ENCODE results near the gene RTP3. TPM values are rescaled to one million over a fixed set of nuclear protein-coding genes. Genes with fewer than 3 reads are reported as not detected.
"Not testable (repeated sequence)": the region's sequence is repeated elsewhere in the genome, so short reads cannot be mapped to it uniquely, and the experiment has no call there.

RTP3 gene
- total RNA-seq, 2 experiments from 2014 or later: not detected

DNA sequence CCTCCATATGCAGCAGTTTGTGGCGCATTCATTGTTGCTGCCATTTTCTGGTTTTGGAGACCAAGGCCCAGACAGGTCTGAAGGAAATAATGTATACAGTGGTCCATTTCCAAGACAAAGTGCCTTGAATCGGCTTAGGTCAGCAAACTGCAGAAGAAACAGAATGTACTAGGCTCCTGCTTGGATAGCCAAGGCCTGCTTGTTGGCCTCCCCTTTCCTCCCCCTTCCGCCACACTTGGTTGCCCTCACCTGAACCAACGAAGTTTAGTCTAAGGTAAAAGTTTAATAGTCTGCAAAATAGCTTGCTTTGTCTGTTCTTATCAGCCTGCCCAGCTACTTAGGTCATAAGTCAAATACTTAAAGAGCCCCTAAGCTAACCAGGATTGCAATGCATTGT lies 12.0 kb upstream of the RTP3 start:
- POLR2A ChIA-PET: no interaction called here
- H3K36me3 Mint-ChIP-seq (ENCODE audit: low read depth): no peaks in the 10 kb centered on the region
- H3K4me3 Mint-ChIP-seq: no peak overlapping the region

DNA sequence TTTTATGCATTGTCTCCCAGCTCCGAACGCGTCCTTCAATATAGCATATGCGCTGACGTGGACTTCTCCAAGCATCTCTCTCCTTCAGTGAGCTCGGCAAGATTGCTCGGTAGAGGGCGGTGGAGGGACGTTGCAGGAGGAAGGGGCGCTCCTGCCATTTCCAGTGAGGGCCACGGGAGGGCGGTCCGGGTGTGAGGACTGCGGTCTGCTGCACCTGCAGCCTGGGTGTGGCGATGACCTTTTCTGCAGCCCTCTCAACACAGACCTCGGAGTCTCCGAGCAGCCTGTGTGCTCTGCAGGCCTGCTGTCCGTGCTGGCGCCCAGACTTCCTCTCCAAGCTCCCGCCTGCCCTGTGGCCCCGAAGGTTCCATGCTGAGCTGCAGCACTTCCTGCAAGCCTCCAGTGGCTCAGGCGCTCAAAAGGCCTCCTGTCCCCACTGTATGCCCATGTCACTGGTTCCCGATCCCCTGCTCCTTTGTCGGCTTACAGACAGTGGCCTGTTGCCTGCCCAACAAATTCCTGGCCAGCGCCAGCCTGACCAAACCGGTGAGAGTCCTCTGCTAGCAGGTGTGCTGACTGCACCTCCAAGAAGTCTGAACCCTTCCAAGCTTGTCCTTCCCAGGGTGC lies 8.9 kb upstream of the RTP3 start:
- H3K27me3 Mint-ChIP-seq: peaks cover 12% of the 10 kb centered on the region
- ChIA-PET POLR2A (interaction anchor here (0.5 to 1.0 kb wide), 3 partner anchors 37 to 141 kb away, joined by 3 to 11 read pairs (median 3); no protein-coding TSS in a partner anchor), CTCF (interaction anchor here (0.5 to 4.1 kb wide), 57 partner anchors 8 to 822 kb away, joined by 3 to 69 read pairs (median 4); partner anchors contain the start of genes CCR5, CCR5AS, CCRL2 and LTF)
- peak overlapping the region; percentile 60 for H3K27ac Mint-ChIP-seq
- no peaks in the 10 kb centered on the region for H3K9me3 Mint-ChIP-seq
- H3K4me3 Mint-ChIP-seq: peak overlapping the region; percentile 9
- H3K4me1 Mint-ChIP-seq: peaks cover 27% of the 10 kb centered on the region
- peak; percentile 95 for DNase-seq
- H3K36me3 Mint-ChIP-seq (ENCODE audit: low read depth): no peaks in the 10 kb centered on the region

More for the DNA sequence above, 12.0 kb upstream of the RTP3 start:
- CTCF ChIA-PET: interaction anchor here (1.5 to 1.9 kb wide), 2 partner anchors 15 to 30 kb away, joined by 3 to 5 read pairs; no protein-coding TSS in a partner anchor
- Mint-ChIP-seq H3K4me1 (peaks cover 18% of the 10 kb centered on the region), H3K9me3 (no peaks in the 10 kb centered on the region), H3K27ac (no peak overlapping the region), H3K27me3 (peaks cover 3% of the 10 kb centered on the region)
- no peak for DNase-seq

DNA sequence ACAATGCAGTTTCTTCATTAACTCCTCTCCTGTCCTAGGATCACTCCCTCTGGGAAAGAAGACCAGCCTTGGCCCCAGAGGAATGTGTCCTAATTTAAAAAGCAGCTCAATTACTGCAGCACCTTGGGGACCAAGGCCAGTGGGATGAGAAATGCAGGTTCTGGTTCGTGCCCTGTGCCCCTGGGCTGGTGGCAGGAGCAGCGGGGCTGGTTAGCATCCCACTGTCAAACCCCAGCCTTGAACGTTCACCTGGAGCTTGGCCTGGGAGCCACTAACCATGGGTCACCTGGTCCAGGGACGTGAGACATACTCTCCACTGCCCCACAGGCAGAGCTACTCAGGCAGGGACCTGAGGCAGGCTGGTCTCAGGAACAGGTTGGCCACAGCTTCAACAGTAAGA lies 8.4 kb upstream of the RTP3 start:
- Mint-ChIP-seq H3K9me3 (no peaks in the 10 kb centered on the region), H3K4me1 (peaks cover 27% of the 10 kb centered on the region), H3K4me3 (no peak overlapping the region), H3K27me3 (peaks cover 12% of the 10 kb centered on the region), H3K36me3 (ENCODE audit: low read depth) (no peaks in the 10 kb centered on the region), H3K27ac (peak overlapping the region; percentile 60)
- ChIA-PET POLR2A (no interaction called here), CTCF (interaction anchor here (0.6 to 4.1 kb wide), 42 partner anchors 9 to 640 kb away, joined by 3 to 69 read pairs (median 5); partner anchors contain the start of genes CCR5, CCR5AS, CCRL2 and LTF)
- DNase-seq: no peak

DNA sequence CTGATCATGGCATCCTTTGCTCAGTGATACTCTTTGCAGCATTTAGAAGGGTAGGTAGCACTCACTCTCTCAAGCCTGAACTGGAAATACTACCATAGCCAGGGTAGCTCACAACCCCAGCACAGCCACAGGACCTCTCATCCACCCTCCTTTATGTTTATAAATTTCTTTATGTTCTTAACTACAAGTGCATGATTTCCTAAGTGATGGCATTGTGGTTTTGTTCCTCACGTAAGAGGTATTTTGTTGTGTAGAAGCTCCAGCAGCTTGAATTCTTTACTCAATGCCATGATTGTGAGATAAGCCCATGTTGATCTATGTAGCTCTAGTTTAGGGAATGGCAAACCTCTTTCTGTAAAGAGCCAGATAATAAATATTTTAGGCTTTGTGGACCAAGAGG lies 7.9 kb upstream of the RTP3 start:
- H3K4me1 Mint-ChIP-seq: peaks cover 27% of the 10 kb centered on the region
- no peaks in the 10 kb centered on the region for H3K9me3 Mint-ChIP-seq
- no peak overlapping the region for H3K27ac Mint-ChIP-seq
- H3K4me3 Mint-ChIP-seq: no peak overlapping the region
- no peak for DNase-seq
- H3K36me3 Mint-ChIP-seq (ENCODE audit: low read depth): no peaks in the 10 kb centered on the region
- POLR2A ChIA-PET: no interaction called here
- CTCF ChIA-PET: interaction anchor here (1.0 to 4.1 kb wide), 17 partner anchors 11 to 206 kb away, joined by 3 to 69 read pairs (median 7); partner anchors contain the start of genes CCR5, CCR5AS, CCRL2 and RTP3
- peaks cover 12% of the 10 kb centered on the region for H3K27me3 Mint-ChIP-seq

DNA sequence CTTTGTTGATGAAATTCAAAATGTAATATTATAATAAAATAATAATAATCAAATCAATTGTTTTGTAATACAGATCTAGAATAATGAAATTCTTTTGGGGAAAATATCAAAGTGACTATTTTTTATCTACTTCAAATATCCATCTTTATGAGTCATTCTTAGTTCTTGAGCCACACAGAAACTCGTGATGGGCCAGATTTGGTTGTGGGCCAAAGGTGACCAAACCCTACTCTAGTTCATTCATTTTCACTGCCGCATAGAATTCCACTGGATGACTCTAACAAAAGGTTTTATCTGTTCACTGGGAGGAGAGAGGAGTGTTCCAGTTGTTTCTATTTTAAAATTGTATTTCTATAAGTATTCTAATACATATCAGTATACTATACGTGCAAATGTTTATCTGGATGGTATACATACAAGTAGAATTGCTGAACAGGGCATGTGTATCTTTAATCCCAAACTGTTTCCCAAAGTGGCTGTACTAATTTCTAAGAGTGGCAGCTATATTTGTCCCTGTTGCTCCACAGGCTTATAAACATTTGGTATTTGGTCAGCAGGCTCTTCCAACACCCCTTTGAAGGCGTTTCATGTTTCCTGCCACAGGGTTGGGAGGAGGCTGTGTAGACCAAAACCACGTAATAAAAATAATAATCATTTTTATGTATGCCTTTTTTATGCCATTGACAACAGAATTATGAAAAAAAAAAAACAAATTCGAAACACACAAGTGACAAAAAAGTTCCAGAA lies 7.3 kb upstream of the RTP3 start:
- no peaks in the 10 kb centered on the region for H3K9me3 Mint-ChIP-seq
- POLR2A ChIA-PET: no interaction called here

DNA sequence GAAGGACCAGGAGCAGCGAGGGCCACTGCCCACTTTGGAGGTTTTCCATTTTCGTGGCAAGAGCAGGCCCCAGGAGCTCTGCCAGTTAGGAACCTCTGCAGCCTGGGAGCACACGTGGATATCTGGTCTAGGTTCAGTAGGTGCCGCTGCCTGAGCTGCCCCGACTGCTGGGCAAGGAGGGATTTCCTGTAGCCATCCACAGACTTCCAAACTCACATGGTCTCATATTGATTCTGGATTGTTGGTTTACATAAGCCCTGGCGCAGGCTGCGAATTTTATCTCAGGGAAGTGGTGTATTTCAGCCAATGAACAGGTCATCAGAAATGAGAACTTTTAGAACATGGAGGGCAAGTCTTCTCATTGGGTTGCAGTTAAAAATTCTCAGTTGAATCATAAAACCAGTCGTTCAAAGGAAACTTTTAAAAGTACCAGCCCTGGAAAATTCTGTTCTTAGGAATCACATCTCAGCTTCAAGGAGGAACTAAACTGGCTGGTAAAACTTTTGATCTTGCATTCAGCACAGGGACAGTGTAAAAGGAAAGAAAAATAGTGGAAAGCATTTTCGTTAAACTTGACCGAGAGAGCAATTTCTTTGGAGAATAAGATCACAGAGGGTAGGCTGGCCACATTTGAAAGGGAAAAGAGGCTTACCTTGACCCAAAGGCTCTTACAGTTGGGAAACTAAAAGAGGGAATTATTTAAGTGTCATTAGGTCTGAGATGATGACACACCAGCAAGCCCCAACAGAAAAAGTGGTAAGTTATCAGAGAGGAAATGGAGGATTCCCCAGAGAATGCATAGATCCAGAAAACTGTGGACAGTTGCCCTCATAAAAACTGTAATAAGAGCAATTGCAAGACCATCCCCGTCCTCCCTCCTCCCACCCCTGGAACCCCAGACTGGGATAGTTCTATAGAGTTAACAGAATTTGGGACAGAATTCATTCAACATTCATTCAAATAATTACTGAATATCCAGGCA lies 6.4 kb upstream of the RTP3 start:
- peaks cover 12% of the 10 kb centered on the region for H3K27me3 Mint-ChIP-seq
- H3K4me1 Mint-ChIP-seq: peaks cover 33% of the 10 kb centered on the region
- no peak overlapping the region for H3K4me3 Mint-ChIP-seq
- no peaks in the 10 kb centered on the region for H3K36me3 Mint-ChIP-seq (ENCODE audit: low read depth)
- CTCF ChIA-PET: interaction anchor here (0.7 to 1.0 kb wide), 3 partner anchors 10 to 206 kb away, joined by 3 to 7 read pairs (median 3); no protein-coding TSS in a partner anchor
- no peaks in the 10 kb centered on the region for H3K9me3 Mint-ChIP-seq
- POLR2A ChIA-PET: no interaction called here
- no peak overlapping the region for H3K27ac Mint-ChIP-seq
- no peak for DNase-seq

More for the DNA sequence above, 7.3 kb upstream of the RTP3 start:
- Mint-ChIP-seq H3K27ac (no peak overlapping the region), H3K4me3 (no peak overlapping the region), H3K27me3 (peaks cover 12% of the 10 kb centered on the region), H3K36me3 (ENCODE audit: low read depth) (no peaks in the 10 kb centered on the region), H3K4me1 (peaks cover 27% of the 10 kb centered on the region)
- CTCF ChIA-PET: interaction anchor here (0.7 to 4.1 kb wide), 9 partner anchors 10 to 207 kb away, joined by 3 to 69 read pairs (median 15); partner anchors contain the start of gene RTP3
- no peak for DNase-seq

DNA sequence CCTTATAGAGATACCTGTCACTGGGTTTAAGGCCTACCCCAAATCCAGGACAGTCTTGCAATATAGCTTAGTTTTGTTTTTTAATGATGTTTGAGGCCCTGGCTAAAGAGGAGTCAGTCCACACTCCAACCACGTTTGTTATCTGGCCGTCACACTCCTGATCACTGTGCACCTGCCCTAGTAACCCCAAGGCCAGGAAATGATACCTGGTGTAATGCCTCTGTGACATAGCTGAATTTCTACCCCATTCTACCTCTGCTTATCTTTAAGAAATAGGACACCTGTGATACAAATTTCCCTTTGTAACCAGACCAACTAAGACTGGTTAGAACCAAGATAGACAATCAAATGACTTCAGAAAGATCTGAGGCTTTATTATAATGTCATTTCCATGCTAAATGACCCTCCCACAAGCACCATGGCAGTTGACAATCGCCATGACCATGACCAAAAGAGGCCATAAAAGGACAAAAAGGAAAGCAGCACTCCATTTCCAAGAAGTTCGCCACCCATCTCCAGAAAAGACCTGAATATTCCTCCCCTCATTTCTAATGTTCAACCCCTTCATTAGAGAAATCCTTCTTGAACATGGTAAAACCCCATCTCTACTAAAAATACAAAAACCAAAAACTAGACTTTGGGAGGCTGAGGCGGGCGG lies 4.8 kb upstream of the RTP3 start:
- DNase-seq: no peak
- ChIA-PET POLR2A (no interaction called here), CTCF (interaction anchor here (0.6 to 1.2 kb wide), 3 partner anchors 56 to 632 kb away, joined by 3 to 6 read pairs (median 3); no protein-coding TSS in a partner anchor)
- Mint-ChIP-seq H3K27me3 (peaks cover 9% of the 10 kb centered on the region), H3K36me3 (ENCODE audit: low read depth) (no peaks in the 10 kb centered on the region), H3K27ac (no peak overlapping the region), H3K4me1 (peaks cover 40% of the 10 kb centered on the region), H3K4me3 (no peak overlapping the region), H3K9me3 (no peaks in the 10 kb centered on the region)

DNA sequence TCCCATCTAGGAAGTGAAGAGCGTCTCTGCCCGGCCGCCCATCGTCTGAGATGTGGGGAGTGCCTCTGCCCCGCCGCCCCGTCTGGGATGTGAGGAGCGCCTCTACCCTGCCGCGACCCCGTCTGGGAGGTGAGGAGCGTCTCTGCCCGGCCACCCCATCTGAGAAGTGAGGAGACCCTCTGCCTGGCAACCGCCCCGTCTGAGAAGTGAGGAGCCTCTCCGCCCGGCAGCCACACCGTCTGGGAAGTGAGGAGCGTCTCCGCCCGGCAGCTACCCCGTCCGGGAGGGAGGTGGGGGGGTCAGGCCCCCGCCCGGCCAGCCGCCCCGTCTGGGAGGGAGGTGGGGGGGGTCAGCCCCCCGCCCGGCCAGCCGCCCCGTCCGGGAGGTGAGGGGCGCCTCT lies 3.3 kb upstream of the RTP3 start:
- CTCF ChIA-PET; POLR2A ChIA-PET; DNase-seq; H3K4me3 Mint-ChIP-seq; H3K36me3 Mint-ChIP-seq (ENCODE audit: low read depth); H3K27ac Mint-ChIP-seq; H3K27me3 Mint-ChIP-seq; H3K9me3 Mint-ChIP-seq: not testable (repeated sequence)
- peaks cover 29% of the 10 kb centered on the region for H3K4me1 Mint-ChIP-seq

DNA sequence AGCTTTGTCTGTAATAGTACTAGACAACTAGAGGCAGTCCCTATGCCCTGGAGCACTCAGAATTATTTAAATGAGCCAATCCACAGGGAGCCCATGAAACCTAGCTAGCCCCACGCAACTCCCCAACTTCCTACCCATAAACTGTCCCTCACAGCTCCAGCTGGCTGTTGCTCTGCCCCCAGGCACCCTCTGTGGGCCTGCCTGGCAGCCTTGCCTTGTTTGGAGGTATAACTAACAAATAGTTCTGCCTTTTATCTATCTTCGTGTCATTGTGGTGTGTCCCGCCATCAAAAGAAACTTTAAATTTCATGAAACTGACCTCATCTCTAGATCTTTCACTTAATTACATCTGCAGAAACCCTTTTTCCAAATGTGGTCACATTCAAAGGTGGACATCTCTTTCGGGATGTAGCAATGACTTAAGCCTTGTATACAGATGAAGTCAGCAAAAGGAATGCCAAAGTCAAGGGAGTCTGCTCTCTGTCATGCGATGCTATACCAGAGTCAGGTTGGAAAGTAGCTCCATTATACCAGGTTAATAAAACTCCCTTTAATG lies 1.8 kb upstream of the RTP3 start:
- DNase-seq: no peak
- Mint-ChIP-seq H3K36me3 (ENCODE audit: low read depth) (no peaks in the 10 kb centered on the region), H3K9me3 (no peaks in the 10 kb centered on the region), H3K4me1 (peaks cover 22% of the 10 kb centered on the region), H3K27me3 (peaks cover 9% of the 10 kb centered on the region), H3K27ac (no peak overlapping the region), H3K4me3 (no peak overlapping the region)
- ChIA-PET CTCF (interaction anchor here (0.9 to 1.5 kb wide), 2 partner anchors 13 to 43 kb away, joined by 3 read pairs; no protein-coding TSS in a partner anchor), POLR2A (no interaction called here)

DNA sequence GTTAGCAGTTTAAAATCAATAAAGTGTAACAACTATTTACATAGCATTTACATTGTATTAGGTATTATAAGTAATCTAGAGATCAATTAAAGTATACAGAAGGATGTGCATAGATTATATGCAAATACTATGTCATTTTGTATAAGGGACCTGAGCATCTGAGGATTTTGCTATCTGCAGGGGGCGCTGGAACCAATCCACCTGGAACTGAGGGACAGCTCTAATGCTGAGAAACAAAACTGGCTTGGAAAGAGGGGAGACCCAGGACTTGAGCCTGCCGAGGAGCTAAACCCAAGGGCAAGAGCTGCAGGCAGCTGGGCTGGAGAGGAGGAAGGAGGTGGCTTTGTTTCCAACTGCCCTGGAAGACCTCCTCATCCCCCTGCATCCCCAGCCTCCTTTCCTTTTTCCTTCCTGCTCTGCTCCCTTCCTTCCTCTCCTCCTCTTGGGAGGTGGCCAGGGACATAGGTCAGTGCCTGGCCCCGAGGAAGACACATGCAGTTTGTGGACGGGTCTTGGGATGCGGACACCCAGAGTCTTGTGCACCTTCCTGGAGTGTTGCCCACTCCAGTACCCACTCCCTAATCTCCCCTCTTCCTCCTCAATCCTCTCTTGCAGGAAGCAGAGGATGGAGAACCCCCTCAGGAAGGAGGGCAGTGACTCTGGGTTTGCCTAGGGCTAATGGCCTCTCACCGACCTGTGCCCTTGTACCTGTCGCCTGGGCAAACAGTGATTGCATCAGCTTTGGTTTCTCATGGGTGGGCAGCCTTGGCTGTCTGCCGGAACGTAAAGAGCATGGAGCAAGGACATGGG lies 825 bp upstream of the RTP3 start:
- no peaks in the 10 kb centered on the region for H3K36me3 Mint-ChIP-seq (ENCODE audit: low read depth)
- H3K9me3 Mint-ChIP-seq: no peaks in the 10 kb centered on the region
- H3K27me3 Mint-ChIP-seq: peaks cover under 1% of the 10 kb centered on the region
- H3K4me3 Mint-ChIP-seq: no peak overlapping the region
- DNase-seq: peak; percentile 56
- no peak overlapping the region for H3K27ac Mint-ChIP-seq
- CTCF ChIA-PET: interaction anchor here (0.7 to 6.6 kb wide), 9 partner anchors 8 to 132 kb away, joined by 3 to 52 read pairs (median 3); no protein-coding TSS in a partner anchor
- H3K4me1 Mint-ChIP-seq: peaks cover 16% of the 10 kb centered on the region
- POLR2A ChIA-PET: interaction anchor here (0.6 kb wide), 1 partner anchor 65 kb away, joined by 3 read pairs; no protein-coding TSS in a partner anchor

Measured in activated CD4-positive, alpha-beta T cell treated with anti-CD3 and anti-CD28 coated beads, Interleukin-2, amount 10 ng/mL, durations not matched to agents 7 days and 5 days (primary cell).